Mucosa of descending colon (tissue), 3 donors: ENCODE data around the gene ANKRD13A. TPM values are rescaled to one million over a fixed set of nuclear protein-coding genes. Genes with fewer than 3 reads are reported as not detected.

Experiments used
- ATAC-seq: fragments of 200-7000 bp; cut with Tn5 transposase; one replicate; pipeline ENCODE4 v1.9.1; 2020; ENCODE audit warnings: mild to moderate bottlenecking, moderate library complexity
- DNase-seq, 3 donors: peaks; one replicate each; pipeline ENCODE4 v3.0.0-alpha.2; 2020
- H3K36me3 ChIP-seq: fragments of 200-600 bp; one replicate; pipeline ENCODE4 v1.8.0; 2021; ENCODE audit warnings: low read depth, mild to moderate bottlenecking
- H3K4me1 ChIP-seq: fragments of 200-600 bp; one replicate; pipeline ENCODE4 v1.8.0; 2021; ENCODE audit warnings: low read depth, mild to moderate bottlenecking
- H3K4me3 ChIP-seq: fragments of 200-600 bp; one replicate; pipeline ENCODE4 v1.8.0; 2021; ENCODE audit warnings: mild to moderate bottlenecking
- H3K9me3 ChIP-seq: fragments of 200-600 bp; one replicate; pipeline ENCODE4 v1.8.0; 2021; ENCODE audit warnings: mild to moderate bottlenecking
- intact Hi-C, 2 donors: fragments of 100-400 bp; cut with DNase I in 1 of 2; cut with micrococcal nuclease in 1 of 2; formaldehyde crosslinking; loops; one replicate each; pipeline versions ENCODE4 v1.11.0 to v1.11.1; 2022; cut with DNase I, micrococcal nuclease
- total RNA-seq, 3 donors: library from RNA; stranded (reverse); fragmentation: NEBNext Ultra II Directional in 2 of 3; extraction: Animal tissue kit (Norgen Biotek cat#: 25700) in 2 of 3; gene quantifications; one replicate each; pipeline versions ENCODE4 v1.2.1 to v1.2.4, GENCODE V29; 2021 to 2023
- TF ChIP-seq, protein P1 (sequence below): fragments of 200-600 bp; IDR thresholded peaks from one replicate; pipeline ENCODE4 v1.8.0; 2022; ENCODE audit warnings: antibody characterized with exemption, mild to moderate bottlenecking
- donor health status: DM: no; HTN: no; CAD: no; lungs with moderate emphysema.
- donor health status: DM: no; HTN: no; CAD: no.
- donor health status: DM: no; HTN: yes; CAD: no.

Gene ANKRD13A
- total RNA-seq, 3 donors from 2014 or later: 56.0 to 75.2 (median 63.9) TPM

DNA sequence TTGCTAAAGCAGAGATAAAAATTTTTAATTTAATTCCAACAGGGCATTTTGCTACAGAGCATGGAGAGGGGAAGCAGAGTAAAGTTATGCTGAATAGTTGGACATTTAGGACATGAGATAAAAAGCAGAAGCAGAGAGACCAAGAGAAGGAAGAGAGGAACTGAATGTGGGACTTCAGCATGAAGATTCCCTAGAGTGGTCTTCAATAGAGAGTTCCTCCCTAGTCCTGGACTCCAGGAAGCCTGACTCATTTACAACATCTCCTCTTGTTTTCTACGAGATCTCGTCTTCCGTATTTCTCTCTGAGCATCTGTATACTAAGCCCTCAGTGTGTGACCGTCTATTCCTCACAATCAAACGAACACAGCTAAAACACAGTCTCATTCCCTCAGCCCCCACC is 89.7 kb downstream of the ANKRD13A start:
- H3K4me3 ChIP-seq: no peak overlapping the region
- ATAC-seq (peak; percentile 17), DNase-seq (no peak)
- no peaks in the 10 kb centered on the region for H3K36me3 ChIP-seq
- TF ChIP-seq, protein P1, sequence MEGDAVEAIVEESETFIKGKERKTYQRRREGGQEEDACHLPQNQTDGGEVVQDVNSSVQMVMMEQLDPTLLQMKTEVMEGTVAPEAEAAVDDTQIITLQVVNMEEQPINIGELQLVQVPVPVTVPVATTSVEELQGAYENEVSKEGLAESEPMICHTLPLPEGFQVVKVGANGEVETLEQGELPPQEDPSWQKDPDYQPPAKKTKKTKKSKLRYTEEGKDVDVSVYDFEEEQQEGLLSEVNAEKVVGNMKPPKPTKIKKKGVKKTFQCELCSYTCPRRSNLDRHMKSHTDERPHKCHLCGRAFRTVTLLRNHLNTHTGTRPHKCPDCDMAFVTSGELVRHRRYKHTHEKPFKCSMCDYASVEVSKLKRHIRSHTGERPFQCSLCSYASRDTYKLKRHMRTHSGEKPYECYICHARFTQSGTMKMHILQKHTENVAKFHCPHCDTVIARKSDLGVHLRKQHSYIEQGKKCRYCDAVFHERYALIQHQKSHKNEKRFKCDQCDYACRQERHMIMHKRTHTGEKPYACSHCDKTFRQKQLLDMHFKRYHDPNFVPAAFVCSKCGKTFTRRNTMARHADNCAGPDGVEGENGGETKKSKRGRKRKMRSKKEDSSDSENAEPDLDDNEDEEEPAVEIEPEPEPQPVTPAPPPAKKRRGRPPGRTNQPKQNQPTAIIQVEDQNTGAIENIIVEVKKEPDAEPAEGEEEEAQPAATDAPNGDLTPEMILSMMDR: no peak
- H3K4me1 ChIP-seq: no peaks in the 10 kb centered on the region
- intact Hi-C loops: no loop called here
- H3K9me3 ChIP-seq: no peaks in the 10 kb centered on the region

Other genes with a start within 250 kb of the ANKRD13A start
- under 1 TPM; 0.43 to 0.92 (median 0.48) TPM for gene TRPV4, start 166.0 kb upstream of the ANKRD13A start, total RNA-seq
- gene GLTP, start 118.9 kb upstream of the ANKRD13A start, total RNA-seq: 100 to 1,000 TPM in 1 of 3 donors, 10 to 100 TPM in 2; 58.8 to 101 (median 98.9) TPM
- gene TCHP, start 99.2 kb upstream of the ANKRD13A start, total RNA-seq: 10 to 100 TPM; 24.7 to 27.8 (median 24.9) TPM
- gene GIT2, start 3.1 kb upstream of the ANKRD13A start, total RNA-seq: 10 to 100 TPM; 33.3 to 46.2 (median 39.6) TPM
- 10 to 100 TPM in 1 of 3 donors, 1 to 10 TPM in 2; 8.5 to 12.5 (median 8.8) TPM for gene C12orf76, start 49.1 kb downstream of the ANKRD13A start, total RNA-seq
- 10 to 100 TPM in 1 of 3 donors, 1 to 10 TPM in 2; 3.8 to 12.7 (median 6.3) TPM for gene IFT81, start 124.9 kb downstream of the ANKRD13A start, total RNA-seq